ENCODE results near the gene BUD13.
A peak's percentile ranks its signal among the peaks of the same experiment; 100 is the strongest.
"Not testable (repeated sequence)": the region's sequence is repeated elsewhere in the genome, so short reads cannot be mapped to it uniquely, and the experiment has no call there.

Gene BUD13

GRCh38 chr11:116762132-116762531 lies 10.7 kb downstream of the BUD13 start:
- Mint-ChIP-seq H3K36me3 (ENCODE audit: low read depth) (peaks cover 81% of the 10 kb centered on the region), H3K4me3 (no peak overlapping the region), H3K27ac (no peak overlapping the region), H3K27me3 (no peaks in the 10 kb centered on the region), H3K9me3 (no peaks in the 10 kb centered on the region), H3K4me1 (ENCODE audit: low read depth) (peaks cover 8% of the 10 kb centered on the region)
- intact Hi-C loops (cut with micrococcal nuclease): no loop called here

GRCh38 chr11:116756044-116756443 lies 16.7 kb downstream of the BUD13 start:
- H3K9me3 Mint-ChIP-seq; H3K27ac Mint-ChIP-seq; H3K4me3 Mint-ChIP-seq; intact Hi-C loops (cut with micrococcal nuclease); H3K4me1 Mint-ChIP-seq (ENCODE audit: low read depth); H3K27me3 Mint-ChIP-seq: not testable (repeated sequence)
- H3K36me3 Mint-ChIP-seq (ENCODE audit: low read depth): peaks cover 73% of the 10 kb centered on the region

- no peak overlapping the region for H3K4me3 Mint-ChIP-seq
- no peaks in the 10 kb centered on the region for H3K27me3 Mint-ChIP-seq
- H3K27ac Mint-ChIP-seq: no peak overlapping the region
- peaks cover 5% of the 10 kb centered on the region for H3K4me1 Mint-ChIP-seq (ENCODE audit: low read depth)
- peaks cover 21% of the 10 kb centered on the region for H3K36me3 Mint-ChIP-seq (ENCODE audit: low read depth)
- no peaks in the 10 kb centered on the region for H3K9me3 Mint-ChIP-seq
- intact Hi-C loops (cut with micrococcal nuclease): no loop called here
These were observed 22.6 kb downstream of the BUD13 start for GRCh38 chr11:116750070-116750718.

- Mint-ChIP-seq H3K27me3 (no peaks in the 10 kb centered on the region), H3K4me3 (no peak overlapping the region), H3K36me3 (ENCODE audit: low read depth) (peaks cover 12% of the 10 kb centered on the region), H3K9me3 (no peaks in the 10 kb centered on the region), H3K4me1 (ENCODE audit: low read depth) (peaks cover 17% of the 10 kb centered on the region), H3K27ac (no peak overlapping the region)
- intact Hi-C loops (cut with micrococcal nuclease): no loop called here
These were observed 30.7 kb downstream of the BUD13 start for GRCh38 chr11:116742104-116742503.

- Mint-ChIP-seq H3K9me3 (no peaks in the 10 kb centered on the region), H3K36me3 (ENCODE audit: low read depth) (peaks cover 6% of the 10 kb centered on the region), H3K4me1 (ENCODE audit: low read depth) (peaks cover 17% of the 10 kb centered on the region), H3K27me3 (no peaks in the 10 kb centered on the region), H3K27ac (no peak overlapping the region), H3K4me3 (no peak overlapping the region)
- intact Hi-C loops (cut with micrococcal nuclease): no loop called here
These were observed 32.0 kb downstream of the BUD13 start for GRCh38 chr11:116740741-116741140.

- H3K27me3 Mint-ChIP-seq: no peaks in the 10 kb centered on the region
- H3K36me3 Mint-ChIP-seq (ENCODE audit: low read depth): peaks cover 6% of the 10 kb centered on the region
- H3K9me3 Mint-ChIP-seq: no peaks in the 10 kb centered on the region
- H3K4me3 Mint-ChIP-seq: no peak overlapping the region
- intact Hi-C loops (cut with micrococcal nuclease): no loop called here
- peaks cover 21% of the 10 kb centered on the region for H3K4me1 Mint-ChIP-seq (ENCODE audit: low read depth)
- H3K27ac Mint-ChIP-seq: peak overlapping the region; percentile 24
These were observed 33.8 kb downstream of the BUD13 start for GRCh38 chr11:116738975-116739374.

GRCh38 chr11:116736763-116737162 lies 36.0 kb downstream of the BUD13 start:
- Mint-ChIP-seq H3K27ac (no peak overlapping the region), H3K27me3 (peaks cover 7% of the 10 kb centered on the region), H3K4me1 (ENCODE audit: low read depth) (peaks cover 38% of the 10 kb centered on the region), H3K9me3 (no peaks in the 10 kb centered on the region), H3K36me3 (ENCODE audit: low read depth) (peaks cover 5% of the 10 kb centered on the region), H3K4me3 (no peak overlapping the region)
- intact Hi-C loops (cut with micrococcal nuclease): no loop called here

- H3K4me1 Mint-ChIP-seq (ENCODE audit: low read depth): peaks cover 25% of the 10 kb centered on the region
- no peak overlapping the region for H3K4me3 Mint-ChIP-seq
- peaks cover 13% of the 10 kb centered on the region for H3K27me3 Mint-ChIP-seq
- no peaks in the 10 kb centered on the region for H3K36me3 Mint-ChIP-seq (ENCODE audit: low read depth)
- H3K27ac Mint-ChIP-seq: peak overlapping the region; percentile 16
- no peaks in the 10 kb centered on the region for H3K9me3 Mint-ChIP-seq
- intact Hi-C loops (cut with micrococcal nuclease): loop anchor here (5.0 kb wide), 1 partner anchor 373 kb away; no protein-coding TSS in a partner anchor
These were observed 38.7 kb downstream of the BUD13 start for GRCh38 chr11:116733969-116734508.

- H3K4me3 Mint-ChIP-seq: no peak overlapping the region
- no peaks in the 10 kb centered on the region for H3K9me3 Mint-ChIP-seq
- no peaks in the 10 kb centered on the region for H3K36me3 Mint-ChIP-seq (ENCODE audit: low read depth)
- intact Hi-C loops (cut with micrococcal nuclease): loop anchor here (5.0 kb wide), 1 partner anchor 374 kb away; no protein-coding TSS in a partner anchor
- H3K4me1 Mint-ChIP-seq (ENCODE audit: low read depth): peaks cover 21% of the 10 kb centered on the region
- H3K27ac Mint-ChIP-seq: no peak overlapping the region
- peaks cover 15% of the 10 kb centered on the region for H3K27me3 Mint-ChIP-seq
These were observed 39.6 kb downstream of the BUD13 start for GRCh38 chr11:116733043-116733755.

GRCh38 chr11:116732271-116733042 lies 40.3 kb downstream of the BUD13 start:
- Mint-ChIP-seq H3K36me3 (ENCODE audit: low read depth) (no peaks in the 10 kb centered on the region), H3K9me3 (no peaks in the 10 kb centered on the region), H3K27ac (no peak overlapping the region), H3K27me3 (peaks cover 19% of the 10 kb centered on the region), H3K4me3 (no peak overlapping the region), H3K4me1 (ENCODE audit: low read depth) (peaks cover 21% of the 10 kb centered on the region)
- intact Hi-C loops (cut with micrococcal nuclease): loop anchor here (5.0 kb wide), 1 partner anchor 375 kb away; no protein-coding TSS in a partner anchor

- peaks cover 19% of the 10 kb centered on the region for H3K27me3 Mint-ChIP-seq
- no peaks in the 10 kb centered on the region for H3K9me3 Mint-ChIP-seq
- H3K36me3 Mint-ChIP-seq (ENCODE audit: low read depth): no peaks in the 10 kb centered on the region
- intact Hi-C loops (cut with micrococcal nuclease): loop anchor here (5.0 kb wide), 1 partner anchor 375 kb away; no protein-coding TSS in a partner anchor
- H3K4me3 Mint-ChIP-seq: no peak overlapping the region
- H3K4me1 Mint-ChIP-seq (ENCODE audit: low read depth): peaks cover 21% of the 10 kb centered on the region
- no peak overlapping the region for H3K27ac Mint-ChIP-seq
These were observed 41.0 kb downstream of the BUD13 start for GRCh38 chr11:116731821-116732220.

- H3K4me3 Mint-ChIP-seq: no peak overlapping the region
- peaks cover 21% of the 10 kb centered on the region for H3K4me1 Mint-ChIP-seq (ENCODE audit: low read depth)
- intact Hi-C loops (cut with micrococcal nuclease): loop anchor here (5.0 kb wide), 1 partner anchor 376 kb away; no protein-coding TSS in a partner anchor
- no peak overlapping the region for H3K27ac Mint-ChIP-seq
- H3K36me3 Mint-ChIP-seq (ENCODE audit: low read depth): no peaks in the 10 kb centered on the region
- H3K27me3 Mint-ChIP-seq: peaks cover 20% of the 10 kb centered on the region
- no peaks in the 10 kb centered on the region for H3K9me3 Mint-ChIP-seq
These were observed 41.6 kb downstream of the BUD13 start for GRCh38 chr11:116731097-116731761.

GRCh38 chr11:116730601-116731000 lies 42.2 kb downstream of the BUD13 start:
- Mint-ChIP-seq H3K27me3 (peaks cover 23% of the 10 kb centered on the region), H3K9me3 (no peaks in the 10 kb centered on the region), H3K4me3 (no peak overlapping the region), H3K36me3 (ENCODE audit: low read depth) (no peaks in the 10 kb centered on the region), H3K4me1 (ENCODE audit: low read depth) (peaks cover 21% of the 10 kb centered on the region), H3K27ac (no peak overlapping the region)
- intact Hi-C loops (cut with micrococcal nuclease): loop anchor here (5.0 kb wide), 1 partner anchor 377 kb away; no protein-coding TSS in a partner anchor
